Cardiac fibroblast (primary cell): ENCODE results near the gene UBE2B.

ENCODE experiments used
- DNase-seq, 2 donors: peaks; one replicate each; pipeline versions ENCODE4 v3.0.0 to v3.0.0-alpha.2; 2010; ENCODE audit warnings: low read depth in 2 of 2
- H3K4me3 ChIP-seq, 2 donors: replicated peaks in 1 of 2; 1 replicate in 1 of 2; 2 replicates in 1 of 2; pipeline ENCODE4 v1.5.1; 2011; ENCODE audit warnings: low read depth in 2 of 2, low read length in 2 of 2, mild to moderate bottlenecking in 2 of 2, moderate library complexity in 1 of 2
- CTCF ChIP-seq: IDR thresholded peaks from one replicate; pipeline ENCODE4 v1.5.1; 2011; ENCODE audit warnings: low read depth, mild to moderate bottlenecking, low read length, inconsistent platforms

UBE2B gene

GRCh38 chr5:134437340-134437846 lies 66.0 kb downstream of the UBE2B start:
- no peak for DNase-seq
- H3K4me3 ChIP-seq: no peak overlapping the region
- TF ChIP-seq CTCF: no peak

- peak; percentile 90 to 97 for DNase-seq
- TF ChIP-seq CTCF: no peak
- no peak overlapping the region for H3K4me3 ChIP-seq
These were observed 66.6 kb downstream of the UBE2B start for GRCh38 chr5:134437847-134438581.

GRCh38 chr5:134438721-134439123 lies 67.4 kb downstream of the UBE2B start:
- TF ChIP-seq CTCF: no peak
- DNase-seq: no peak
- no peak overlapping the region for H3K4me3 ChIP-seq

GRCh38 chr5:134439210-134439654 lies 67.9 kb downstream of the UBE2B start:
- no peak for TF ChIP-seq CTCF
- DNase-seq: peak; percentile 97 to 99
- H3K4me3 ChIP-seq: no peak overlapping the region

- no peak for DNase-seq
- no peak overlapping the region for H3K4me3 ChIP-seq
- no peak for TF ChIP-seq CTCF
These were observed 68.9 kb downstream of the UBE2B start for GRCh38 chr5:134440201-134440755.
